ENCODE results near the gene JAM3. TPM values are rescaled to one million over a fixed set of nuclear protein-coding genes. Genes with fewer than 3 reads are reported as not detected.

JAM3 gene
- total RNA-seq, 1 experiment from 2014 or later, result 32.9 TPM

GRCh38 chr11:134199531-134199930 lies 130.7 kb downstream of the JAM3 start (continued):
- TF ChIP-seq, protein P1, sequence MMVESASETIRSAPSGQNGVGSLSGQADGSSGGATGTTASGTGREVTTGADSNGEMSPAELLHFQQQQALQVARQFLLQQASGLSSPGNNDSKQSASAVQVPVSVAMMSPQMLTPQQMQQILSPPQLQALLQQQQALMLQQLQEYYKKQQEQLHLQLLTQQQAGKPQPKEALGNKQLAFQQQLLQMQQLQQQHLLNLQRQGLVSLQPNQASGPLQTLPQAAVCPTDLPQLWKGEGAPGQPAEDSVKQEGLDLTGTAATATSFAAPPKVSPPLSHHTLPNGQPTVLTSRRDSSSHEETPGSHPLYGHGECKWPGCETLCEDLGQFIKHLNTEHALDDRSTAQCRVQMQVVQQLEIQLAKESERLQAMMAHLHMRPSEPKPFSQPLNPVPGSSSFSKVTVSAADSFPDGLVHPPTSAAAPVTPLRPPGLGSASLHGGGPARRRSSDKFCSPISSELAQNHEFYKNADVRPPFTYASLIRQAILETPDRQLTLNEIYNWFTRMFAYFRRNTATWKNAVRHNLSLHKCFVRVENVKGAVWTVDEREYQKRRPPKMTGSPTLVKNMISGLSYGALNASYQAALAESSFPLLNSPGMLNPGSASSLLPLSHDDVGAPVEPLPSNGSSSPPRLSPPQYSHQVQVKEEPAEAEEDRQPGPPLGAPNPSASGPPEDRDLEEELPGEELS (CRISPR knock-in tag; IDR thresholded peaks at IDR 0.05), result no peak
- TF ChIP-seq, protein P2, sequence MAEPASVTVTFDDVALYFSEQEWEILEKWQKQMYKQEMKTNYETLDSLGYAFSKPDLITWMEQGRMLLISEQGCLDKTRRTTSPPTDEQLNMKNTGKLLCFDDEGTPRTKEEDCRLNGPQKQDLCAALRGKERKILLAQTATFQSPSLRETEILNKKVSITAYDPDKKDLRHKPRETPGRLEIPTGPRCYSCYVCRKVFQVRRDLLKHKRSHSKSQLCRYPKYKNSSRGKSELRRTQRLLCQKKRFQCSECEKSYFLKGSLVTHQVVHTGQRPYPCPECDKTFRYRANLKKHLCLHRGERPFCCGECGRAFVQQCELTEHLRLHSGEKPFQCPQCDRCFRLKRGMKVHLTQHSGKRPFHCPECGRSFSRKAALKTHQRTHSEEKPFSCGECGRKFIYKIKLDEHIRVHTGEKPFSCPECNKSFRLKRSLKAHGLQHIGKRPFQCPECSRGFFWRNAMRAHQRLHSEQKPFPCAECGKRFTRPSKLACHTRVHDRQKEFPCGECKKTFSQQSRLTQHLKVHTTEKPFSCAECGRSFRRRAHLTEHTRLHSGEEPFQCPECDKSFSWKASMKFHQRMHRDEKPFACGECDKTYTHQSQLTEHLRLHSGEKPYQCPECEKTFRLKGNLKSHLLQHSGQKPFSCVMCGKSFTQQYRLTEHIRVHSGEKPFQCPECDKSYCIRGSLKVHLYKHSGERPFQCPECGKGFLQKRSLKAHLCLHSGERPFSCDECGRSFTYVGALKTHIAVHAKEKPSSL (CRISPR knock-in tag; conservative IDR thresholded peaks at IDR 0.05), result no peak

DNA sequence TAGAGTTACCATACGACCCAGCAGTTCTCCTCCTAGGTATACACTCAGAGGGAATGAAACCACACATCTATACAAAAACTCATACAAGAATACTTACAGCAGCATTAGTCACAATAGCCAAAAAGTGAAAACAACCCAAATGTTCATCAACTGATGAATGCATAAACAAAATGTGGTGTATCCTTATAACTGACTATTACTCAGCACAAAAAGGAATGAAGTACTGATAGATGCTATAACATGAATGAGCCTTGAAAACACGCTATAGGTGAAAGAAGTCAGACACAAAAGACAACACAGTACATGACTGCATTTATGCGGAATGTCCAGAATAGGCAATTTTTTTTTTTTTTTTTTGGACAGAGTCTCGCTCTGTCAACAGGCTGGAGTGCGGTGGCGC lies 131.8 kb downstream of the JAM3 start:
- ATAC-seq, result no peak
- DNase-seq (ENCODE audit: low spot score), result no peak
- peaks cover 76% of the 10 kb centered on the region for H3K36me3 Mint-ChIP-seq
- H3K27ac Mint-ChIP-seq, result no peak overlapping the region
- ChIA-PET POLR2A (no interaction called here), CTCF (interaction anchor here (0.7 kb wide), 1 partner anchor 20 kb away, joined by 3 read pairs; no protein-coding TSS in a partner anchor)
- no peaks in the 10 kb centered on the region for H3K27me3 Mint-ChIP-seq (ENCODE audit: low read depth)
- TF ChIP-seq, protein P3, sequence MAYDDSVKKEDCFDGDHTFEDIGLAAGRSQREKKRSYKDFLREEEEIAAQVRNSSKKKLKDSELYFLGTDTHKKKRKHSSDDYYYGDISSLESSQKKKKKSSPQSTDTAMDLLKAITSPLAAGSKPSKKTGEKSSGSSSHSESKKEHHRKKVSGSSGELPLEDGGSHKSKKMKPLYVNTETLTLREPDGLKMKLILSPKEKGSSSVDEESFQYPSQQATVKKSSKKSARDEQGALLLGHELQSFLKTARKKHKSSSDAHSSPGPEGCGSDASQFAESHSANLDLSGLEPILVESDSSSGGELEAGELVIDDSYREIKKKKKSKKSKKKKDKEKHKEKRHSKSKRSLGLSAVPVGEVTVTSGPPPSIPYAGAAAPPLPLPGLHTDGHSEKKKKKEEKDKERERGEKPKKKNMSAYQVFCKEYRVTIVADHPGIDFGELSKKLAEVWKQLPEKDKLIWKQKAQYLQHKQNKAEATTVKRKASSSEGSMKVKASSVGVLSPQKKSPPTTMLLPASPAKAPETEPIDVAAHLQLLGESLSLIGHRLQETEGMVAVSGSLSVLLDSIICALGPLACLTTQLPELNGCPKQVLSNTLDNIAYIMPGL (CRISPR knock-in tag; IDR thresholded peaks at IDR 0.05), result no peak
- TF ChIP-seq FOXK1 (CRISPR knock-in tag; IDR thresholded peaks at IDR 0.05), result no peak
- TF ChIP-seq, protein P4, sequence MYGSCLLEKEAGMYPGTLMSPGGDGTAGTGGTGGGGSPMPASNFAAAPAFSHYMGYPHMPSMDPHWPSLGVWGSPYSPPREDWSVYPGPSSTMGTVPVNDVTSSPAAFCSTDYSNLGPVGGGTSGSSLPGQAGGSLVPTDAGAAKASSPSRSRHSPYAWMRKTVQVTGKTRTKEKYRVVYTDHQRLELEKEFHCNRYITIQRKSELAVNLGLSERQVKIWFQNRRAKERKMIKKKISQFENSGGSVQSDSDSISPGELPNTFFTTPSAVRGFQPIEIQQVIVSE (CRISPR knock-in tag; IDR thresholded peaks at IDR 0.05; ENCODE audit: borderline replicate concordance), result no peak
- no peak for TF ChIP-seq ATF2 (CRISPR knock-in tag; IDR thresholded peaks at IDR 0.05; ENCODE audit: borderline replicate concordance, low read depth)
- TF ChIP-seq, protein P5, sequence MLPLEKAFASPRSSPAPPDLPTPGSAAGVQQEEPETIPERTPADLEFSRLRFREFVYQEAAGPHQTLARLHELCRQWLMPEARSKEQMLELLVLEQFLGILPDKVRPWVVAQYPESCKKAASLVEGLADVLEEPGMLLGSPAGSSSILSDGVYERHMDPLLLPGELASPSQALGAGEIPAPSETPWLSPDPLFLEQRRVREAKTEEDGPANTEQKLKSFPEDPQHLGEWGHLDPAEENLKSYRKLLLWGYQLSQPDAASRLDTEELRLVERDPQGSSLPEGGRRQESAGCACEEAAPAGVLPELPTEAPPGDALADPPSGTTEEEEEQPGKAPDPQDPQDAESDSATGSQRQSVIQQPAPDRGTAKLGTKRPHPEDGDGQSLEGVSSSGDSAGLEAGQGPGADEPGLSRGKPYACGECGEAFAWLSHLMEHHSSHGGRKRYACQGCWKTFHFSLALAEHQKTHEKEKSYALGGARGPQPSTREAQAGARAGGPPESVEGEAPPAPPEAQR (CRISPR knock-in tag; IDR thresholded peaks at IDR 0.05), result no peak
- TF ChIP-seq FOXP1 (CRISPR knock-in tag; IDR thresholded peaks at IDR 0.05; ENCODE audit: borderline replicate concordance), result no peak
- no peak for TF ChIP-seq CREM (CRISPR knock-in tag; IDR thresholded peaks at IDR 0.05)
- TF ChIP-seq JAZF1 (CRISPR knock-in tag; IDR thresholded peaks at IDR 0.05), result no peak
- no peak for TF ChIP-seq TEAD1 (CRISPR knock-in tag; IDR thresholded peaks at IDR 0.05)
- no peak for TF ChIP-seq ZBTB43 (CRISPR knock-in tag; IDR thresholded peaks at IDR 0.05)
- no peak for TF ChIP-seq MAX (CRISPR knock-in tag; IDR thresholded peaks at IDR 0.05)
- TF ChIP-seq NFE2L1 (CRISPR knock-in tag; IDR thresholded peaks at IDR 0.05), result no peak
- TF ChIP-seq MLX (CRISPR knock-in tag; IDR thresholded peaks at IDR 0.05), result no peak
- TF ChIP-seq, protein P6, sequence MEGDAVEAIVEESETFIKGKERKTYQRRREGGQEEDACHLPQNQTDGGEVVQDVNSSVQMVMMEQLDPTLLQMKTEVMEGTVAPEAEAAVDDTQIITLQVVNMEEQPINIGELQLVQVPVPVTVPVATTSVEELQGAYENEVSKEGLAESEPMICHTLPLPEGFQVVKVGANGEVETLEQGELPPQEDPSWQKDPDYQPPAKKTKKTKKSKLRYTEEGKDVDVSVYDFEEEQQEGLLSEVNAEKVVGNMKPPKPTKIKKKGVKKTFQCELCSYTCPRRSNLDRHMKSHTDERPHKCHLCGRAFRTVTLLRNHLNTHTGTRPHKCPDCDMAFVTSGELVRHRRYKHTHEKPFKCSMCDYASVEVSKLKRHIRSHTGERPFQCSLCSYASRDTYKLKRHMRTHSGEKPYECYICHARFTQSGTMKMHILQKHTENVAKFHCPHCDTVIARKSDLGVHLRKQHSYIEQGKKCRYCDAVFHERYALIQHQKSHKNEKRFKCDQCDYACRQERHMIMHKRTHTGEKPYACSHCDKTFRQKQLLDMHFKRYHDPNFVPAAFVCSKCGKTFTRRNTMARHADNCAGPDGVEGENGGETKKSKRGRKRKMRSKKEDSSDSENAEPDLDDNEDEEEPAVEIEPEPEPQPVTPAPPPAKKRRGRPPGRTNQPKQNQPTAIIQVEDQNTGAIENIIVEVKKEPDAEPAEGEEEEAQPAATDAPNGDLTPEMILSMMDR (IDR thresholded peaks at IDR 0.05), result no peak
- TF ChIP-seq CBFB (CRISPR knock-in tag; IDR thresholded peaks at IDR 0.05; ENCODE audit: low read depth), result no peak
- no peak overlapping the region for H3K4me3 Mint-ChIP-seq
- H3K9me3 Mint-ChIP-seq, result no peaks in the 10 kb centered on the region
- H3K4me1 Mint-ChIP-seq, result peaks cover 11% of the 10 kb centered on the region

All from WTC11 (cell line).